ENCODE data around the gene TRIB2.

TRIB2 gene

DNA sequence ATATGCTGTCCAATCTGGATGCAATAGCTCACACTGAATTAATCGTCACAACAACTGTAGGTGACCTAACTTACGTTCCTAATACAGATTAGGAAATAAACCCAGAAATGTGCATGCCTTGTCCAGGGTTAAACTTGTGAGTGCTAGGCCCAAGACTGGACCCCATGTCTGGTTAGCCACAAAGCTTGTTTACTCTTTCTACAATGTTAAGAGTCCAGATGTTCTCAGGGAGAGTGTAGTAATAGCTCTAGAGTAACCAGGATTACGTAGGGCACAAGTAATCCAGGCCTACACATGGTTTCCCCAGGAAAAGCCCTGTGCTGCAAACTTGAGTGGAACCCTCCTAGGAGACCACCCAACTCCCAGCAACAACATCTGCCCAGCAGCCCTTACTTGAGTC, 26.2 kb downstream of the TRIB2 start:
- DNase-seq (ENCODE audit: low read depth): no peak

DNA sequence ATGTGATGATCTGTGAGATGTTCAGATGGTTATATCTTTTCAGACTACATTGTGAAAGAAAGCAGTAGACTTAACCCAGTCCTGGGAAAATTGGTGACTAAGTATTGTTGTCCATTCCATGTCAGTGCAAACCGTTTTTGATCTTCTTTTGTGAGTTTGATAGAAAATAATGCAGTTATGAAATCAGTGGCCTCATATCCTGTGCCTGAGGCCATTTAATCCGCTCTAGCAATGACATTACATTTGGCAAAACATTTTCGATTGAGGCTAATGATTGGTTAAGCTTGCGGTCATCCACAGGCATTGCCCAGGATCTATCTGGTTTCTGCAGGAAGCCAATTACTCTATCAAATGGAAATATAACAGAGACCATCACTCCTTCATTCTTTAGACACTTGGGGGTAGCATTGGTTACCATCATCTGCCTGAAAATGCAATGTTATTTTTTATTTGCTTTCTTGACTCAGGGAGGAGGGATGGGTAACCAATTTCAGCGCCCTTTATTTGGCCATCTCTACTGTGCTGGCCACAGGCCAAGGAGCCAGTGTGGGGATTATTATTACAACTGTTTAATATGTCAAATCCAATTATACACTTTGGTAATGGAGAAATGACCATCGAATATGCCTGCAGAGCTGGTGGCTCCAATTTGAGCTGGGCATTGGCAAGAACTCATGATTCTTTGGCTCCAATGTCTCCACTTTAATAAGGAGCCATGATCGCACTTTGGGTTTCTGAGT, 33.6 kb downstream of the TRIB2 start:
- no peak for DNase-seq (ENCODE audit: low read depth)

DNA sequence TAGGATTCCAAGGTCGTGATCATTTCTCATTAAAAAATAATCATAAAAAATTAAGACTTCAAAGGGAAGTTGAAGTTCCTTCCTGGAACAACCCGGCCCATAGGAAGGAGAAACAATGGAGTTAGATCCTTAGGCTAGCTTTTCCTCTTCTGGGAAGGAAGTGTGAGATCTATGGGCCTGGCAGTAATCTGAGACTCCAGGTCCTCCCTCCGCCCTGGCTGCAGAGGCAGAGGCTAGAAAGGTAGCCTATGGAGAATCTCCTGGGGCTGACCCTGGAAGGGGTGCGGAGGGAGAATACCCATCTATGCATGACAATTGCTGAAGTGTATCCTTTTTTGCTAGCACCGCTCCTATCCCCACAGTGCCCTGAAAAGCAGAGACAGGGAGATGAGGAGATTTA, 37.9 kb downstream of the TRIB2 start:
- no peak for DNase-seq (ENCODE audit: low read depth)

DNA sequence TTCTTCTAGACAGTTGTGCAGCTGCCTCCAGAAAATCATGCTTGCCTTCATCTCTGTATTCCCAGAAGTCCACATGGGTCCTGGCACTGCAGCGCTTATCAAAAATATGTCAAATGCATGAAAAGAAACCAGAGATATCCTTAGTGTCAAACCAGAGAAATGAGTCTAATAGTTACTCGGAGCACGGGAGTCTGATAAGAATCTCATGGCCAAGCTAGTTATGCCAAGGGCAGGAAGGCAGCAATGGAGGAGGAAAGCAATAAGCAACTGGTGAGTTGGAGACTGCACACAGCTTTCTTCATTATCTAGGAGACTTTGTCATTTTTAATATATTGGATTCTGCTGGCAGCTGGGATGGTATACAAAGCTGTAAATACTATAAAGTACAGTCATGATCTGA, 38.6 kb downstream of the TRIB2 start:
- no peak for DNase-seq (ENCODE audit: low read depth)

DNA sequence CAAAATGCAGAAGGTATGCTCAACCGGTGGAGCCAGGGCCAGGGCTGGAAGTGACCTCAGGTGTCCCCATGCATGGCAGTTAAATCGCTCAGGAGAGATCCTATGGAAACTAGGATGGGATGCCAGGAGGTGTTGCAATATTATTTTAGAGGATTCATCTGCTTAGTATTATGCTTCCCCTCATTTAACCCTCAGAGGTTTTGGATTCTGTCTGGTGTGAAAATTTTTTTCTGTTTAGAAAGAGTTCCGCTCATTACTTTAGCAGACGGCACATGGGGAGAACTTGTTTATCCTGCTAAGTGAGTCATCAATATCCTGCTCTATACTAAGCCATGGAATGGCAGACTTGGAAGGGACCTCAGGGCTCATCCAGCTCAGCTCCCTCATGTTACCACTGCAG, 42.5 kb downstream of the TRIB2 start:
- no peak for DNase-seq (ENCODE audit: low read depth)

DNA sequence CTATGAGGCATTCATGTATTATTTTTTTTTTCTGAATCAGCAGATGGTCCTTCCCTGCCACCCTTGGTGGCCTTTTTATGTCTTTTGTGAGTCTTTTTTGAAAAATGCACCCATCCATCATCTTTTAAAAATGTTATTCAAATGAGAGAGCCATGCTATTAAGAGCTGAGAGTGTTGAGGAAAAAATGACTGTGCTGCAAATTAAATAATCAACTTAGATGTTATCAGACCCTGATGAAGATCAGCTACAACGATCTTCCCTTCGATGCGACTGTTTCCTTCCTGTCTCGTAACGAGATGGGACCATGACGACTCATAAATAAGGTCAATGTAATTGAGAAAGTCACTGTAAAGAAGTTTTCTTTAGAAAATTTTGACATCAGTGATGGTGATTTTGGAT, 44.4 kb downstream of the TRIB2 start:
- no peak for DNase-seq (ENCODE audit: low read depth)

DNA sequence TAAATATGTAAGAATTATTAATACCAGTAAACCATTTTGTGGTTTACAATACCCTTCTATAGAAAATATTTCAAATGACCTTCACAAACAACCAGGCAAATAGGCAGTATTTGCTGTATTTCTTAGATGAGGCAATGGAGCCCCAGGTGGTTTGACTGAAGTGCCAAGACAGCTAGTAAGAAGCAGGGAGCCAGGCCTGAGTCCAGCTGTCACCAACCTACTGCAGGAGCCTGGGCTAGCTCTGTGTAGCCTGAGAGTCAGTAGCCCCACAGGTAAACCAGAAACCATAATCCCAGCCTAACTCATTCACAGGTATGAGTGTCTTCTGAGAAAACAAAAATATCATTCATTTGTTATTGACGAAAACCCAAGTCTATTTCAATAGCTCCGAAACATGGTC, 45.6 kb downstream of the TRIB2 start:
- no peak for DNase-seq (ENCODE audit: low read depth)

DNA sequence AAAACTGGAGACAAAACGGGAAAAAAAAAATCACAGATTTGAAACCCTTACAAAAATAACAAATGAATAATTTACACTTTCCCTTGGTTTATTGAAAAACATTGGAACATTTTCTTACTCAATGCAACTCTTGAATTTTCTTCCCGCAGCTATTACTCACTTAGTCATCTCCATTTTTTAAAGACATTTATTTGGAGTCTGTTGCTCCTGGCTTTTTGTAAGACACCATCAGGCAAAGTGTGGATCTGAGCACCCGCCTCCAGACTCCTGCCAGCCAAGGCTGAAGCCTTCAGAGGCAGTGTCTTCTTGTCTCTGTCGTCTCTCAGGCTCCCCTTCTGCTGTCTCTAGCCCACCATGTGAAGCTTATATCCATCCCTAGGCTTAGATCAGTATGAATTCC, 46.2 kb downstream of the TRIB2 start:
- DNase-seq (ENCODE audit: low read depth): no peak

DNA sequence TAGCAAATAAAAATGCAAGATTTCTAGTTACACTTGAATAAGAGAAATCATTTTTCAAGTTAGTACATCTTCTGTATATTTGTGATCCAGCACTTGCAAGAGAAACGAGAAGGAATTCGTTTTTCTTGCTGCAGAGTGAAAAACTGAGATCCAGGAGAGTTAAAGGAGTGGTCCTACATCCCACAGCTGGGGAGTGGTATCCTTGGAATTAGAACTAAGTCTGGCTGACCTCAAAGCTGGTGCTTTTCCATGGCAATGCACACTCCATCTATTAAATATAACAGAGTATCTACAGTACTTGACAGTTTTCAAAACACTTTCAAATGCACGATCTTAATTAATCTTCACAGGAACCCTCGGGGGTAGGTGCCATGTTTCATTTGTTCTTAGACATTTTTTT, 46.8 kb downstream of the TRIB2 start:
- no peak for DNase-seq (ENCODE audit: low read depth)

DNA sequence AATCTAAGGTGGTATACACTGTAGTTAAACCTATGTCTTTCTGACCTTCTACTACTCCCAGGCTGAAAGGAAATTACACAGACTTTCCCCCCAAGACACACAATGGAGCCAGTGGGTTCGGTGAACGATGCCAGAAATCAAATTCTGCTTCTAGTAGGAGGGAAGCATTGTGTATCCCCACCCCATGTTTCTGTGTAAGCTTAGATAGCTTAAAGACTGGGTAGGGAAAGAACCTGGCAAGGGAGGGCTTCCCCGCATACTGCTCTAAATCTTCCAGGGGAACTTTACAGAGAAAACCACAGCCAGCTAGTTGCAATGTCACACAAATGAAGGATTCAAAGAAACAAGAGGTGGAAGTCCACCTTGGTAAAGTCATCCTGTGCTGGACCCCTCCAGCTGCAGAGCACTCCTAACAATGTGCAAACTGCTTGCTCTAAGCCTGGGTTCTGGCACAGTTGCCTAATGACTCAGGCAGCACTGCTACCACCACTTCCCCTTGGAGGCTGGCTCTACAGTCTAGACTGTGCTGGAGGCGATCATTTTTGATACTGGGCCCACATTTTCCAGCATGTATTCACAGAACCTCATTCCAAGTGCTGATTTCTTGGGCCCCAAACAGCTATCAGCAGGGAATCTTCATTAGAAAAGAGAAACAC, 47.5 kb downstream of the TRIB2 start:
- no peak for DNase-seq (ENCODE audit: low read depth)

DNA sequence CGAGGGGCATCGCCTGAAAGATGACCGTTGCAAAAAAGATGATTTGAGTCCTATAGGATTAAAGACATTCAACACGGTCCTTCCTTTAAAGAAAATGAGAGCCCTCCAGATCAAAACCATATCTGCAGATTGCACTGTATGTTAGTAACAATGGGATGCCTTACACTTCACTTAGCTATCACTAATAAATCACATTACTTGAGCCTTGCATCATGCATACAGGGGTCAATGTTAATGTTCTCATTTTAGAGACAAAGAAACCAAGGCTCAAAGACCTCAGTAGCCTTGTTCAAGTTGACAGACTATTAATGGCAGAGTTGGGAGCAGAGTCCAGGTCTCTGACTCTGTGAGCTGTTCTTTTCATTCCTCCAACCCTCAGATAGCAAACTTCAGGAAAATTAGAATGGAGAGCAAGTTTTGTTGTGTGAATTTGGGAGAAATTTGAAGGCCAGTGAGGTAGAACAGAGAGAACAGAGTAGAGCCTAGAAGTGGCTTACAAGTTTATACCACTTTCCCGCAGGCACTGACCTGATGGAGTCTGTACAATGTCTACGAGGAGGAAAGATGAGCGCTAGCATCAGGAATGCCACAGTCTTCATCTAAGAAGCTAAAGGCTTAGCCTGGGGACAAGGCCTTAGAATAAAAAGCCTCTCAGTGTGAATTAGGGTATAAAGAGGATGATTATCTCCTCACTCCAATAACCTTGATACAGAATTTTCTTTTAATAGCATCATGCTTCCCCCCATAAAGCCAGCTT, 48.3 kb downstream of the TRIB2 start:
- no peak for DNase-seq (ENCODE audit: low read depth)

DNA sequence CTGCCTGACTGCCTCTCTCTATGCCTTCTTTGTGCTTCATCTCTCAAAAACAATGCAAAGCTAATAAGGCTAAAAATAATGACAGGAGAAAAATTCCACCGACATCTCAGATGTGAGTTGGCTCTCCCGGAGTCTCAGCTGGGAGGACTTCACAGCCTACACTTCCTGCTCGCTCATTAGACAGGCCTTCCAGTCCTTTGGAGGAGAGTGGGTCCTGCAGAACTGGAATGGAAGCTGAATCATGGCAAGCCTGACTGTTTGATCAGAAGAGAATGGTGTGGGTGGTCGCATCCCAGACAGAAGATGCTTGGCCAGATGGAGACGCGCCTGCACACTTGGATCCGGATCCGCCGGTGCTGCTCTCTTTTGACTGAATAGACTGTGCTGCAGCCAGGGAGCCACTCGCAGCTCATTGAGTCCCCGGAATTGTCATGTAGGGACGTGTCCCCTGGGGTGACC, 49.7 kb downstream of the TRIB2 start:
- DNase-seq (ENCODE audit: low read depth): no peak

DNA sequence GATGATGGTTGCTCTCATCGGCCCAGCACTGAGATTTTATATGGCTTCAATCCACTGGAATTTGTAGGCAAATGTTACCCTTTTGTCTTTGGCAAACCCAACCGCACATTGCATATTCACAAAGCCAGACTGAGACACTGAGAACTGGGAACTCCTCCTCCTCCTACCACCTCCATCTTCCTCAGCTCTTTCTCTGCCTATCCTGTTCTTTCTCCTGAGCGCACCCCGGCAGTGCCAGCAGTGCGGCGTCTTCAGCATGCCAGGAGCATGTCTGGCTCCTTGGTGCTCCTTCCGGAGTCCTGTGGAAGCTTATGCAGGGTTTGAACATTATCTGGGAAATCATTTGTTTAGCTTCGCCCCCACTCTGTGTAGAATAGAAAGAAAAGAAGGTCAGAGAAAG, 50.8 kb downstream of the TRIB2 start:
- DNase-seq (ENCODE audit: low read depth): no peak

DNA sequence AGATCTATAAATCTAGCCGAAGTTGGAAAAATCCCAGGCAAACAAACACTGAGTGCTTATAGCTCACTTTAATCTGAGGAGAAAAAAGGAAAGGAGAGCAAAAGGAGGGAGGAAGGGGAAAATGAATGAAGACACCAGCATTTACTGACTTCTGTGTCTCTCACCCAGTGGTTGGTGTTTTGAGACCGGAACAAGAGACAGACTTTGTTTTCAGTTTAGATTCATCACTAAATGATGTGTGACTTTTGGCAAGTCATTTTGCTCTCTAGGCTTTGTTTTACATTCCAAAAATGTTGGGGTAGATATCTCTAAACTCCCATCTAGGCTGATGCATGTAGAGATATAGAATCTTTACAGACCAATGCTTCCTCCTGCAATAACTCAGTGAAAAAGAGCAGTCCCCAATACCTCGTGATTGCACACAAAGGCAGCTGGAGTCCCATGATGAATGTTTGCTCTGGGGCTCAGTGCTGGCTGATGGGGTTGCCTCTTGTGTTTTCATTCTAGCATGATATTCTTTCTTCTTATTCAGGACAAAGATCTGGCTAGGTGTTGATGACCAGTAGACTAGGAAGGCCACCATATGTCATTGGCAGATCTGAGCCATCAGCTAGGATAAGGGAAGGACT, 51.4 kb downstream of the TRIB2 start:
- DNase-seq (ENCODE audit: low read depth): no peak

DNA sequence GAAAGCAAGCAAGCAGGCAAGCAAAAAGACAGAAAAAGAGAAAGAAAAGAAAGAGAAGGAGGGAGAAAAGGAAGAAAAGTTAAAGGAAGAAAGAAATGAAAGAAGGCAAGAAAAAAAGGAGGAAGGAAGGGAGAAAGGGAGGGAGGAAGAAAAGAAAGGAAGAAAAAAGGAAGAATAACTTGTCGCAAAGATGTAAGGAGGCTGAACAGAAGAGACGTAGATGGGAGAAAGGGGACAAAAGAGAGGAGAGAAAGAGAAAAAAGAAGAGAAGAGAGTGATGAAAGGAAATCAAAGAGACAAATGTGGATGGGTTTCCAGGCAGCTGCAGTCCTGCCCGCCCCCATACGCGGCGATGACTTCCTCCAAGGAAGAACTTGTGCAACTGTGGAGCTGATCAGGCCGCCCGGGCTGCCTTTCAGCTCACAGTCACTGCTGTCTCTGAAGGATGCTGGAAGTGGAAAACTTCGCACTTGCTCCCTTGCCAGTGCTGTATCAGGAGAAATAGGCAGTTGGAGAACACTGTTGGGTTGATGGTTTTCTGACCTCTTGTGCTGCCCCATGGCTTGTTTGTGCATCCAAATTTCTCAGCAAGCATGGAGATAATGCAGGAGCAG, 52.9 kb downstream of the TRIB2 start:
- no peak for DNase-seq (ENCODE audit: low read depth)

DNA sequence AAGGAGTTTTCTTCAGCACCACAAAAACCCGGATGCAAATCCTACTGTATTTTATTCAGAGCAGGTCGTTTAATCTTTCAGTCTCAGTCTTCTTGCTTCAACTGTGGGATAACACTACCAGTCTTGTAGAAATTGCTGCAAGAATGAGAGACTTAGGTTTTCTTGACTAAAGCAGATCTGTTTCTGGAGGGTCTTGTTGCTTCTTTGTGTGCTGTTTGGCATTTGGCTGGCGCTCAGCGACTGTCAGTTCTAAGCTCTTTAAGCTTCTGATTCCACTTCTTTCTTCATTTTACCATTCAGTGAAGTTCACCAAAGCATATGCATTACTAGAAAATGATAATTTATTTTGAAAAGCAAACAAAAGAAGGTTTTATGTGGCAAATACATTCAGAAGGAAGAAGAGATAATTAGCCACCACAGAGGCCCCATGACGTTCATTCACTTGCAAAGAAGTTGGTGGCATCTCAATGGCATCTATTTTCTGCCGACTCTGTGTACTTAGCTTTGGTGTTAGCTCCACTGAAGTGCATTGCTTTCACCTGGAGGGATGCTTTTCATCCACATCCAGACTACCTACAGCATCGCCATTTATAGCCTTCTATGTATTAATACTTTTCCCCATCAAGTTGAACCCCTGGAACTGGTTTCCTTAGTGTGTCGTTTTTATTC, 53.7 kb downstream of the TRIB2 start:
- DNase-seq (ENCODE audit: low read depth): no peak

DNA sequence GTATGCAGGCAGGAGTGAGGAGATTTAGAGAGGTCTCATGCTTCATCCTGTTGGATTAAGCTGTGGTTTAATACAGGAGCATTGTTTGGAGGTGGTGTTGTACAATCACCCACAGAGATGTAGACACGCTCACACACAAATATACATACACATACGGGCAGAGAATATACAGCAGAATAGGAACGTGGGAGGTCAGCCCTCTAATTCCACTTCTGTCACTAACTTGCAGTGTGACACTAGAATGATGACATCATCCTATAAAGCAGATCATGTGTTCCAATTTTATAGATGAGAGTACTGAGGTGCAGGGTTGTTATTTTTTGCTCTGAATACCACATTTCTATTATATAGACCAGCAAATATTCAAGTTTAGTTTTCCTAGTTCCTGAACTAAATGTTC, 54.4 kb downstream of the TRIB2 start:
- DNase-seq (ENCODE audit: low read depth): no peak

DNA sequence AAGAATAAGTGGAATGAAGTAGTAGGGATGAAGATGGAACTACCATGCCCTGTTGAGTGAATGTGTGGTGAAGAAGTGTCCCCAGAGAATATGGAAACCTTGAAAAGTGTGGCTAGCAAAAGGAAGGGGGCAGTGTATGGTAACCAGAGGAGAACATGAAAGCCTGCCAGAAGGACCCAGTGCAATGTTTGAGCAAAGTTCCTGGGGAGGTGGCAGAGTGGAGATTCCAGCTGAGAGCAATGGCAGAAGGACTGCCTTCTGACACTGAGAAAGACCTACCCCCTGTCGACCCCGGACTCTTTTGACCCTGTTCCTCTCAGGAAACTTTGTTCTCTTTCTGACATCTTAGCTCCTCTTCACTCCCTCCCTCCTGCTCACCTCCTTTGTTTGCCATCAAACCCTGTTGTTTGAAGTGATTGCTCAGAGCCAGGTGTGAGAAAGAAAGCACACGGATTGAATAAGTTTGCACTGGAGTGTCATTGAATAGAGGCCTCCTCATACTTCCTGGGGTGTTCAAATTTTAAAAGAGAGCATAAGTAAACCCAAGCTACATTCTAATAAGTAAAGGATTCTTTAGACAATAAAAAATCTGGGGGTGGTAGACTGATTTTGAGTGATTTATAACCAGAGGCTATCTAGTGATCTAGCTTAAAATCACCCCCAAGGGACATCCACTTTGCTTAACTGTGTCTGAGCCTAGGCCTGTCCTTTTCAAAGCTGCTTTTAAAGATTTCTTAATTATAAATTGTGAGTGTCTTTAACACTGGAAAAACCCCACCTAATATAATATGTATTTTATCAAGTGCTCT, 57.1 kb downstream of the TRIB2 start:
- no peak for DNase-seq (ENCODE audit: low read depth)

DNA sequence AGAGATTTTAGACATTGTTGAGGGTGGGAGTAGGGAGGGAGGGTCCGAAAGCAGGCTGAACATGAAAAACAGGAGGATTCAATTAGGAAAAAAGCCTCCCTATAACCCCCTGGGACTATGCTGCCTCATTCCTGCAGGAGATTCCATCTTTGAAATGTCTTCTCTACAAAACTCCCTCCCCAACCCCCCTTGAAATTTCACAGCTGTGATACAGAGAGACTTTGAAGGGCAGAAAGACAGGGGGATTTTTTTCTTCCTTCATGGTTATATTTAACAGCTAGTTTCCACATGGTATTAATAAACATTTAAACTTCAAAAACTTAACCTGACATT, 57.6 kb downstream of the TRIB2 start:
- DNase-seq (ENCODE audit: low read depth): no peak

DNA sequence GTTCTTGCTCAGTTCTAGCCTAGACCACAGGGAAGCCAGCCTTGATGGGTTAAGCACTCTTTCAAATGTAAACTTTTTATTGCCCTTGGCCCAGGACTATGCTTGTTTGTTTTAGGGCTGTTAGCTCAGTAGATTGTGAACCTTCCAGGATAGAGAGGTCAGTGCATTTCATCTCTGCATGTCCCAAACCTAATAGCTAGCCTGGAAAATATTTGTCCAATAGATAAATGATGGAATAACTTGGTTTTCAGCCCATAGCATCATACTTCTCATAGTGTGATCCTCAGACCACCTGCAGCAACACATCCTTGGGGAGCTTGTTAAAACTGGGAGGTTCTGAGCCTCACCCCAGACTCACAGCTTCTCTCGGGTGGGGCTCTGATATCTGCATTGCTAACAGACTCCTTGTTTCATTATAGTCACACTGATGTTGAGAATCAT, 59.8 kb downstream of the TRIB2 start:
- no peak for DNase-seq (ENCODE audit: low read depth)

DNA sequence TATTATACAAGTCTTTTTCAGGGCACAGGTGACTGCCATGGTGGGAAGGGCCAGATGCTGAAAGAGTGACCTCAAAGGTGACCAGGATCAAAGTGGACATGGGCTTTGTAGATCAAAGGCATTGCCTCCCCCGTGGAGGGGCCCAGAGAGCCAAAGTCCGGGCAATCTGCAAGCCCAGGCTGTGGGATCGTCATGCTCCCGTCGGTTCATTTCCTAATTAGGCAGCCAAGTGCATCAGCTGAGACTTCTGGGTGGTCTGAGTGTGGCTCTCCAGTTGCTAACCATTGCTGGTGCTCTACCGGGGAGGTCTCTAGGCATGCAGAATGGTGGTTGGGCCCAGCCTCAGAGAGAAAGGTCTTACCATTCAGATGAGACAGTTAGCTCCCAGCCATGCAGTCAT, 61.6 kb downstream of the TRIB2 start:
- DNase-seq (ENCODE audit: low read depth): no peak

Data from activated T-cell treated with anti-CD3 and anti-CD28 coated beads for 24 hours (primary cell).